SK-N-SH (cell line): ENCODE measurements around the gene CFAP299.

Experiments
- CHD2 ChIP-seq: fragments of 150-350 bp; IDR thresholded peaks from 2 replicates; pipeline ENCODE4 v1.6.1; 2018; ENCODE audit warnings: low read length; ENCODE audit not compliant: partially characterized antibody
- CTCF ChIP-seq: fragments of 200-600 bp; sonication (generic); IDR thresholded peaks from 2 replicates; pipeline ENCODE4 v1.6.1; 2017; ENCODE audit warnings: antibody characterized with exemption, mild to moderate bottlenecking, moderate library complexity
- ELF1 ChIP-seq: IDR thresholded peaks from 2 replicates; pipeline ENCODE4 v1.4.0; 2012
- EP300 ChIP-seq, 2 experiments: IDR thresholded peaks; 2 replicates each; pipeline versions ENCODE4 v1.4.0 to v1.6.1; 2012; ENCODE audit warnings: borderline replicate concordance in 1 of 2, low read depth in 1 of 2, low read length in 1 of 2
- EZH2phosphoT487 ChIP-seq: fragments of 200-600 bp; sonication (generic); IDR thresholded peaks from 2 replicates; pipeline ENCODE4 v1.6.1; 2017; ENCODE audit warnings: low read depth, mixed run types, mild to moderate bottlenecking, antibody characterized with exemption, moderate library complexity, borderline replicate concordance
- FOXM1 ChIP-seq: IDR thresholded peaks from 2 replicates; pipeline ENCODE4 v1.4.0; 2012; ENCODE audit warnings: low read depth, mild to moderate bottlenecking
- JUND ChIP-seq: IDR thresholded peaks from 2 replicates; pipeline ENCODE4 v1.4.0; 2012
- POLR2AphosphoS5 ChIP-seq: IDR thresholded peaks from 2 replicates; pipeline ENCODE4 v1.6.1; 2012; ENCODE audit warnings: low read depth, low read length
- RAD21 ChIP-seq: IDR thresholded peaks from 2 replicates; pipeline ENCODE4 v1.6.1; 2012; ENCODE audit warnings: mild to moderate bottlenecking, low read length
- RCOR1 ChIP-seq: fragments of 150-350 bp; IDR thresholded peaks from 2 replicates; pipeline ENCODE4 v1.6.1; 2017; ENCODE audit warnings: antibody characterized with exemption, low read length
- REST ChIP-seq: IDR thresholded peaks from 2 replicates; pipeline ENCODE4 v1.6.1; 2012; ENCODE audit warnings: mild to moderate bottlenecking, low read depth, low read length, moderate library complexity
- TAF1 ChIP-seq: IDR thresholded peaks from 2 replicates; pipeline ENCODE4 v1.6.1; 2012; ENCODE audit warnings: low read depth, mild to moderate bottlenecking, low read length, moderate library complexity, borderline replicate concordance
- USF2 ChIP-seq: fragments of 150-350 bp; IDR thresholded peaks from 2 replicates; pipeline ENCODE4 v1.6.1; 2017; ENCODE audit warnings: antibody characterized with exemption, low read length, low read depth, borderline replicate concordance

- TF ChIP-seq RAD21 (no peak), CTCF (no peak), ELF1 (no peak), EZH2phosphoT487 (no peak), TAF1 (no peak), REST (no peak), POLR2AphosphoS5 (no peak), USF2 (no peak), CHD2 (no peak), FOXM1 (0 out of 2 replicates have a peak, but pooled peaks have one; percentile 44), EP300 (IDR thresholded peaks at IDR 0.05; ENCODE audit: borderline replicate concordance in 1 of 2, low read depth in 1 of 2, low read length in 1 of 2) (peak in 1 of 2 experiments; percentile 64; a peak in 2 of 4 replicates), JUND (peak; percentile 84), RCOR1 (no peak)
Observed at GRCh38 chr4:80309294-80310004, 26.1 kb upstream of the CFAP299 start.
